ENCODE results near the gene HEG1.

Gene HEG1

DNA sequence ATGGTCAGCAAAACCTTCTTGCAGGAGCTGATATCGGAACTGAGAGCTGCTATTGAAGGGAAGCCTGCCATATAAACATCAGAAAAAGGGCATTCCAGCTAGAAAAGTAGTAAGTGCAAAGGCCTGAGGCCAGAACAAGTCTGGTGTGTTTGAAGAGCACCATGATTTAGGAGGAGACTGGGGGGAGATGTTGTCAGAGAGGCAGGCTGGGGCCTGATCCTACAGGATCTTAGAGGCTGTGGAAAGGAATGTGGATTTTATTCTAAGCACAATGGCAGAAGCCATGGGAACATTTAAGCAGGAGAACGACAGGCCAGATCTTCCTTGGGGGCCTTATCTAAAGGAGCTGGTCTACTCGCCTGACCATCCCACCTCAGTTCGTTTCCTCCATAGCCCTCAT is 116.1 kb downstream of the HEG1 start:
- DNase-seq, result no peak

DNA sequence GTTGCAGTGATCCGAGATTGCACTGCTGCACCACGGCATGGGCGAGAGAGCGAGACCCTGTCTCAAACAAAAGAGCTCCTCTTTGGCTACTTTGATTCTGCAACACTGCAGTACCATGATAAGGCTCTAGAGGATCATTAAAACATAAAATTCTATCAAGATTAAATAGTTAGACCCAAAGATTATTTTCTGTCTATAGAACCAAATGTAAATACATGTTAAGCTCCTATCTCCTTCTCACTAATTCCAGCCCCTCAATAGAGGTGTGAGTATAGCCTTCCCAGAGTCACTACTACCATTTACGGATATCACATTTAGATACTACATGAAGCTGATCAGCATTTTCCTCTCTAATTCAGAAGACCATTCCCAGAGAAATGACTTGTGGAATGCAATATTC is 116.9 kb downstream of the HEG1 start:
- DNase-seq, result no peak

DNA sequence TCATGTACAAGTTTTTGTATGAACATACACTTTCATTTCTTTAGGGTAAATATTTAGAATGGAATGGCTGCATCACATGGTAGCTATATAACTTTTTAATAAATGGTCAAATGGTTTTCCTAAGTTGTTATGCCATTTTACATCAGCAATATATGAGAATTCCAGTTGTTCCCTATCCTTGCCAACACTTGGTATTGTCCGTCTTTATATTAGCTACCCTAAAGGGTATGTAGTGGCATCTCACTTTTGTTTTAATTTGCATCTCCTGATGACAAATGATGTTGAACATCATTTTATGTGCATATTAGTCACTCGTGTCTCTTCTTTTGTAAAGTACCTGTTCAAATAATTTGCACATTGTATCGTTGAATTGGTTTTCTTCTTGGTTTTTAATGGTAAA is 118.7 kb downstream of the HEG1 start:
- DNase-seq, result no peak

DNA sequence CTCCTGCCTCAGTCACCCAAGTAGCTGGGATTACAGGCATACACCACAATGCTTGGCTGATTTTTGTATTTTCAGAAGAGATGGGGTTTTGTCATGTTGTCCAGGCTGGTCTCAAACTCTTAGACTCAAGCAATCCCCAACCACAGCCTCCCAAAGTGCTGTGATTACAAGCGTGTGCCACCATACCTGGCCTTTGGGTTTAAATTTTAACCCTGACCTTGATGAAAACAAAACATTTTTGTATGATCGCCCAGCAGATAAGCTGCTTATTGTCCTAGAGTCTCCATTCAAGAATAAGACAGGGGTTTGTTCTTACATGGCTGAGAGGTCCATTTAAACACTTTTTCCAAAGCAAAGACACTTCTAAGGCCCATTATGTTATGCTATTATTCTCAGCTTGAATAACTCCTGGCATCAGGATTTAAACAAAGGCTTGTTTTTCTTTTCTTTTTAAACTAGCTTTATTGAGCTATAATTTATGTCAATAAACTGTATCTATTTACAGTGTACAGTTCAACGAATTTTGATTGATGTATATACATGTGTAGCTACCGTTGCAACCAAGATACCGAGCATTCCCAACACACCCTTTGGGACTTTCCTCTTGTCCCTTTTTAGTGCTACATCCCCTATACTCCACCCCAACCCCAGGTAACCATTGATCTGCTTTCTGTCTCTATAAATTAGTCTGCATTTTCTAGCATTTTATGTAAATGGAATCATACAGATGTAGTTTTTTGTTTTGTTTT is 119.8 kb downstream of the HEG1 start:
- DNase-seq, result no peak

DNA sequence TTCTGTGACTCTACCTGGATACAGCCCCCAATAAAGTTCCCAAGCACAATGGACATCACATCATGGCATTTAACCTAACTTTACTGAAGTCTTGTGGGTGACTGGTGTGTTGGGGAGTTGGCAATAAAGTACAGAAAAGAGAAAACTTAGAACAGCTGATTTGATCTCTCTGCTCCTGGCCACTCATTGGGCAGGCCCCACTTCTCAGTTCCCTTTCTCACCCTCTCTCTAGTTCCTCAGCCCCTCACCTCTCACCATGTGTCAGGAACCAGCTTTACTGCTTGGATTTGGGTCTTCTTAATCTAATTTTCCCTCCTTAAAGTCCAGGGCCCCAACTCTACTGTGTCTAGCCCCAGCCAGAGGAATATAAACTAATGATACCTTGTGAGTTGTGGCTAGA is 120.5 kb downstream of the HEG1 start:
- no peak for DNase-seq

DNA sequence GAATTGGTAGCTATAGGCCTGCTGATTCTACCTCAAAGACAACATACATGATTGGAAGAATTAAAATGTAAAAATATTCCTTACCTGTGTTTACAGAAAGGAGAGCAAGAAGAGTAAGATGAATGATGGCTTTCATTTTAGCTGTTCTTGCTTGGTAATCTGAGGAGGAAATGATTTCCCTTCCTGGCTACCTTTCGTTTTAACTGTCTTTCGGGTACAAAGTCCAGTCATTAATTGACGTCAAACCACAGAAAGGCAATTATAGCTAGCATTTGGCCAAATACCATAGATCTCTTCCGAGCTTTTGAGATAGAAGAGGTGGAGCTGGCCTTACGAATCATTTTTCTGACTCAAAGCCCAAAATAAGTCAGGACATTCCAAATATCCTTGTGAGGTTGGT is 121.2 kb downstream of the HEG1 start, which contains the start of gene MUC13:
MUC13 (minus strand) TSS at position 175 of the 400 bp plus-strand sequence; CDS start at position 136, 39 bp downstream.
- DNase-seq, result no peak

DNA sequence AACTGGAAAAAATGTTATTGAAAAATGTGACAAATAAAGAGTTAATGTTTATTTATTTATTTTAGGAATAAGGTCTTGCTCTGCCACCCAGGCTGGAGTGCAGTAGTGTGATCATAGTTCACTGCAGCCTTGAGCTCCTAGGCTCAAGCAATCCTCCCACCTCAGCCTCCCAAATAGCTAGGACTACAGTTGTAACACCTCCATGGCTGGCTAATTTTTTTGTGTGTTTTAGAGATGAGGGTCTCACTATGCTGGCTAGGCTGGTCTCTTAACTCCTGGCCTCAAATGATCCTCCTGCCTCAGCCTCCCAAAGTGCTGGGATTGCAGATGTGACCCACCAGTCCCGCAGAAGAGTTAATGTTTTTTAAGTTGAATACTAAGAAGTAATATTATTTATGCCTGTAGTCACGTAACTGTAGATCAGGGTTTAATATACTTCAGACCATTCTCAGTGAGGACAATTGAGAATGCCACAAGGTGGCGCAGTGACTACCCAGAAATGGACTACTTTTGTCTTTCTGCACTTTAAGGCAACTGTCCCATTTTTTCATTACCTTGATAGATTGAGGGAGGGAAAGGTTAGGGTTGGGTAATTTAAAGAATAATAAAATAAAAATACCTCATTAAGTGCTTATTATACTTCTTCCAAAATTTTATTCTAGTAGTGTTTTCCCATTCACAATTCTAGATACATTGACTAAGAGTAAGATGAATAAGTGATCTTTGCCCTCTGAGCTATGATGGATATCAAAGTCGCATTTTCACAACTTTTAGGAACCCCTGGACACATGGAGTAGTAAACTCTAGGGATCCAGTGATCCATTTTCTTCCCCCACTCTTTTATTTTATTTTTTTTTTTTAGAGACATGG is 127.2 kb downstream of the HEG1 start:
- peak; percentile 20 for DNase-seq

DNA sequence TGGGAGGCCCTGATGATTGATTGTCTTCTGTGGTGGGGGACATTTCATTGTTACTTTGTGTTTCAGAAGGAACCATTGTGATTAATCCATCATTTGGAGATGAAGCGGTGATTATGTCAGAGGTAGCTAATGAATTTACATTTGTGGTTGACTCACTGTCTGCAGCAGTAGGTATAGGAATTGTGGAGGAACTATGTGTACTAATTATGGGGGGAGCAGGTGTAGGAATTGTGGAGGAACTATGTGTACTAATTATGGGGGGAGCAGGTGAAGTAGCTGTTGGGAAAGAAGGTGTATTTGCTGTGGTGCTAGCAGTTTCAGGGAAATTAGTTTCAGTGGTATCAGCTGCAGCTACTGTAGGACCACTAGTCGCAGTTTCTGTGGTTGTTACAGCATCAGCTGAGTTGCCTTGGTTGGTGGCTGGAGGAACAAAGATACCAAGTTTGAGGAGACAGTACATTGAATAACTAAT is 128.2 kb downstream of the HEG1 start:
- no peak for DNase-seq

DNA sequence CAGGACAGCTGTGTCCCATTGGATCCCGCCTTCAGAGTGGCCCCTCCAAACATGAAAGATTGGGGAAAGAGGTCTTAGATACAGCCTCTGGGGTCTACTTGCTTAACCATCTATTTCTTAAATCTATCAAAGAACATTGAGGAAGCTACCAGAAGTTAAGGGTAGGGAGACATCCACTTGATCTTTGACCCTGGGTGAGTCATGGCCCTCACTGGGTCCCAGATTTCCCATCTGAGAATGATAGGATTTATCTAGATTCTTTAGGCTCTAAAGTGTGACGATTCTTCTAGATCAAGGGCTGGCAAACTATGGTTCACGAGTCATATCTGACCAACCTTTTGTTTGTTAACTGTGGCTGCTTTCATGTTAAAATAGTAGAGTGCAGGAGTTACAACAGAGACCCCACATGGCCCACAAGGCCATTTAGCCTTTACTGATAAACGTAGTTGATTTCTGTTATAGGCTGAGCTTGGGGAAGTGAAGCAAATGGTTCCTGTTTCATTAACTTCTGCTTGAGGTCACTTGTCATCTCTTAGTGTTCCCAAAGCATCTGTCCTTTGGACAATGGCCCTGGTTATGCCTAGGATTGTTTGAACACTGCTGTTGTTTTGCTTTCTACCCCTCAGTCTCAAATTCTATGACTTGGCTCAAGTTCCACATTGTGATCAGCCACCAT is 129.2 kb downstream of the HEG1 start:
- DNase-seq, result no peak

DNA sequence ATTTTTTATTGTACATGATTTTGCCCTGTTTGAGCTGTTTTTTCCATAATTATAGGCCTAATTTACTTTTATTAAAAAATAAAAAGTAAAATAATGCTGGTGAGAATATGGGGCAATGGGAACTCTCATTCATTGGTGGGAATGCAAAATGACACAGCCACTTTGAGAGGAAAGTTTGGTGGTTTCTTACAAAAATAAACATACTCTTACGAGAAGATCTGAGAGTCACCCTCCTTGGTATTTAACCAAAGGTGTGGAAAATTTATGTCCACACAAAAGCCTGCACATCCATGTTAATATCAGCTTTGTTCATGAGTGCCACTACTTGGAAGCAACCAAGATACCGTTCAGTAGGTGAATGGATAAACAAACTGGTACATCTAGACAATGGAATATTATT is 131.1 kb downstream of the HEG1 start:
- DNase-seq, result no peak

DNA sequence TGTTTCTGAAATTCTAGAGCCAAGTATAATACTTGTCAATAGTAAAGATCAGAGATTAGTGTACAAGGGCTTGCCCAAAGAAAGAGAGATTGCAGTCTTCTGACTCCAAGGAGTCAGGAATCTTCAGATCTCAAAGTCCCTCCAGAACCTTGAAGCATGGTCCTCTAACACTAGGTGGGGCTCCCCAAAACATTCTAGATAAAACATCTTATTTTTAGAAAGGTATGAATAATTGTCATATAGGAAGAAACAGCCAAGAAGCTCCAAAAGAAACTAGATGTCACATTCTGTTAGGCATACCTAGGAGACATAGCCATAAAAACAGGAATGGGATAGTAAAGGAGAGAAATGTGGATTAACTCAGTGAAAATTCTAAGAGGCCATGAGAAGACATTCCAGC is 132.0 kb downstream of the HEG1 start:
- no peak for DNase-seq

DNA sequence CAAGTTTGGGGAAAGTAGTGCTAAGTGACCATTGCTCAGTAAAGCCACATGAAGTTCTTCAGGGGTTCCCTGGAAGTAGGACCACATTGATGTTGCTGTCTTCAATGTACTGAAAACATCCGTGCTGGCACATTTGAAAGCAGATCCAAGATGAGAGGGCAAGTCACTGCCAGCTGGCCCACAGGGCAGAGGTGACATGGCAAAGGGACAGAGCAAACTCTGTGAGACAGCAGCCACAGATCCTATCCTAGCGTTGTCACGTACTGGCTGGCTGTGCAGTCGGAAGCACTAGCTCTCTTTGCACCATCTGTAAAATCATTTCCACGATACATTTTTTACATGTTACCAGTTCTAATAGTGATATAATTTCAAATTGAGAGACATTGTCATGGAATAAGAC is 135.1 kb downstream of the HEG1 start:
- no peak for DNase-seq

DNA sequence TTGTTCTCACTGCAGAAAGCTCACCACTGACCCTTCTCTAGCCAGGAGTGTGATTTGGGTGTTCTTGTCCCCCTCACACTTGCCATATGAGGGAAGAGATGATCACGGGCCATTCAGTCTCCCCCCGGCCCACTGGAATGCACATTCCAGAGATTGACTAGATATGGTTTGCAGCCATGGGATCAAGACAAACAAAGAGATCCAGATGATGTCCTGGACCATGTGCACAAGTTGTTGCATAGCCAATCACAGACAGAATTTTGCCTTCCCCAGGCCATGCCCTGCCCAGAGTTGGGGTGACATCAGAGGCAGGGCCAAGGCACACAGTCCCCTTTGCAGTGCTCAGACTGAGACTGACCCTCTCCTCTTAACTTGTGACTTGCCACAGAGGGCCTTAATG is 136.0 kb downstream of the HEG1 start:
- no peak for DNase-seq

DNA sequence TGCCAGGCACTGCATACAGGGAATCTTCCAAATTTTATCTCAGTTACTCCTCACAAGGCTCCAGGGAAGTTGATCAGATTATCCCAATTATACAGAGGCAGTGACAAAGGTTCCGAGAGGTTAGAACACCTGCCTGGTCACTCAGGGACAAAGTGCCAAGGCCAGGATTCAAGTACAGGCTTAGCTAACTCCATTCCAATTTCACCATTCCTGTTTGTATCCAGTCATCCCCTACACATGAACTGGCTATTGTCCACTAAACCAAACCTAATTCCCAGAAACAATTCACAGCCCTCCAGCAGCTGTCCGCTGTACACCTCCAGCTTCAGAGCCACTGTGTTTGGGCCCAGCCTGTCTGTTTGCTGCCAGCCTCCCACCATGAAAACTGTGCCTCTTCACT is 137.3 kb downstream of the HEG1 start:
- DNase-seq, result no peak

DNA sequence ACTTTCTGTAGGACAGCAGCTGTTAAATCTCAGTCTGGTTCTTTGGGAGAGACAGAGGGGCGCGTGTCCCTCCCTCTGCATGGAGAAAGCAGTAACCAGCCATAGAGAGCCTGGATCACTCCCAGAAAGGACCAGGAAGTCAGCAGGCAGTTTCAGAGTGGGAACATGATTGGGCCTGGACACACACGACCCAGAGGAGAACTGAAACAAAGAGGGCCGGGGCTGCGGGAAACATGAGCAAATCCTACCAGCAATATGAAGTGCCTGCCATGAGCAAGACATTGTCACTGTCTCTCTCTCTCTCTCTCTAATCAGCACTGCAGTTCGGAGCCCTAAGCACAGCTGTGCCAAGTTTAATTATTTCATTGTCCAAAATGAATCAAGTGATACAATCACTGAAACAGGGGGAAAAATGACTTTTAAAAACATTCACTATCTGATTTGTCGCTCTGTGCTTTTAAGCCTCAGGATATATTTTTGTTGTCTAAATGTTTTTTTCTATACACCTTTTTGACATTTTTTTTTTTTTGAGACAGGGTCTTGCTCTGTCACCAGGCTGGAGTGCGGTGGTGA is 138.9 kb downstream of the HEG1 start:
- no peak for DNase-seq

Data from retina (tissue), 1 donor.